ENCODE measurements around the gene CHORDC1.

DNA sequence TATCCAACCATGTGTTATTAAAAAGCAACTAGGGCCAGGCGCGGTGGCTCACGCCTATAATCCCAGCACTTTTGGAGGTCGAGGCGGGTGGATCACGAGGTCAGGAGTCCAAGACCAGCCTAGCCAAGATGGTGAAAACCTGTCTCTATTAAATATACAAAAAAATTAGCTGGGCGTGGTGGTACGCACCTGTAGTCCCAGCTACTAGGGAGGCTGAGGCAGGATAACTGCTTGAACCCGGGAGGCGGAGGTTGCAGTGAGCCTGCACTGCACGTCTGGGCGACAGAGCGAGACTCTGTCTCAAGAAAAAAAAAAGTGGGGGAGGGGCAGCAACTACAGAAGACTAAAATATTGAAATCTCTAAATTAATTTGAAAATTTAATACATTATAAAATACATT is 18.4 kb downstream of the CHORDC1 start:
- TF ChIP-seq, protein P1, sequence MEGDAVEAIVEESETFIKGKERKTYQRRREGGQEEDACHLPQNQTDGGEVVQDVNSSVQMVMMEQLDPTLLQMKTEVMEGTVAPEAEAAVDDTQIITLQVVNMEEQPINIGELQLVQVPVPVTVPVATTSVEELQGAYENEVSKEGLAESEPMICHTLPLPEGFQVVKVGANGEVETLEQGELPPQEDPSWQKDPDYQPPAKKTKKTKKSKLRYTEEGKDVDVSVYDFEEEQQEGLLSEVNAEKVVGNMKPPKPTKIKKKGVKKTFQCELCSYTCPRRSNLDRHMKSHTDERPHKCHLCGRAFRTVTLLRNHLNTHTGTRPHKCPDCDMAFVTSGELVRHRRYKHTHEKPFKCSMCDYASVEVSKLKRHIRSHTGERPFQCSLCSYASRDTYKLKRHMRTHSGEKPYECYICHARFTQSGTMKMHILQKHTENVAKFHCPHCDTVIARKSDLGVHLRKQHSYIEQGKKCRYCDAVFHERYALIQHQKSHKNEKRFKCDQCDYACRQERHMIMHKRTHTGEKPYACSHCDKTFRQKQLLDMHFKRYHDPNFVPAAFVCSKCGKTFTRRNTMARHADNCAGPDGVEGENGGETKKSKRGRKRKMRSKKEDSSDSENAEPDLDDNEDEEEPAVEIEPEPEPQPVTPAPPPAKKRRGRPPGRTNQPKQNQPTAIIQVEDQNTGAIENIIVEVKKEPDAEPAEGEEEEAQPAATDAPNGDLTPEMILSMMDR (optimal IDR thresholded peaks at IDR 0.05 in 1 of 3, IDR thresholded peaks at IDR 0.05 in 1 of 3, conservative IDR thresholded peaks at IDR 0.05 in 1 of 3; ENCODE audit: extremely low read depth in 1 of 3, insufficient read depth in 2 of 3, low read length in 3 of 3) = no peak
- no peak for TF ChIP-seq EZH2 (IDR thresholded peaks at IDR 0.05; ENCODE audit: low read length)
